Measurements from ENCODE around the gene LYPD6. TPM values are rescaled to one million over a fixed set of nuclear protein-coding genes. Genes with fewer than 3 reads are reported as not detected.

Gene LYPD6
- polyA plus RNA-seq (2013), result 24.8 and 26.6 TPM in 2 replicates

- peak within 1 kb of the TSS; percentile 75 for H2BK12ac ChIP-seq (ENCODE audit: low read length)
Observed at GRCh38 chr2:149330127-149331022, at the start of gene LYPD6. Gene LYPD6 (plus strand): TSS chr2:149330587. CDS start chr2:149437709, 107,122 bp downstream.

DNA sequence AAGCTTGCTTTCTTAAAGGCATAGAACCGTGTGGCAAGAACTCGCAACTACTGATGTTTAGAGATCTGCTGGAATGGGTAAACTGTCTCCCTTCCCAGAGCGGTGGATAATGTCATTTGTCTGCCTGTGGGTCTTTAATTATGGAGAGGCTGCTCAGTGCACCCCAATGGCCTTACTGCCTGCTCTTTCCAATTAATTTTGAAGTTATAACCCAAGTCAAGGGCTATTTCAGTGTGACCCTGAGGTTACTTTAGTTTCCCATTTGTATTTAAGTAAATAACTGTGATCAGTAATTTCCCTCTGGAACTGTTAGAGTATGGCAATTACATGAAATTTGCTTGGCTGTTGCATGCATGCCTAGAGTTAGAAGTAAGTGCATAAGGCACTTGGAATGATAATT is 48.9 kb upstream of the LYPD6 start:
- WGBS (ENCODE audit: extremely low coverage, insufficient coverage, insufficient read length), result no CpG with 5 or more reads among the region's 3 CpGs
- no peaks in the 10 kb centered on the region for H3K27me3 ChIP-seq (ENCODE audit: insufficient read depth, low read length)

More at GRCh38 chr2:149330127-149331022, at the start of gene LYPD6:
- Histone ChIP-seq H3K9ac (ENCODE audit: low read length) (peak within 1 kb of the TSS; percentile 95), H3K4me3 (ENCODE audit: low read depth, low read length) (peak within 1 kb of the TSS; percentile 94), H3K79me1 (ENCODE audit: low read length) (peaks cover 19% of the 10 kb centered on the region), H4K91ac (ENCODE audit: low read depth, low read length) (peak within 1 kb of the TSS; percentile 94), H2BK5ac (ENCODE audit: low read depth, low read length, poor library complexity) (peak within 1 kb of the TSS; percentile 94), H3K4me2 (ENCODE audit: low read length) (peak within 1 kb of the TSS; percentile 80), H4K8ac (ENCODE audit: low read depth, low read length) (peak within 1 kb of the TSS; percentile 97), H2AFZ (ENCODE audit: insufficient read depth, low read length, poor library complexity) (peak within 1 kb of the TSS; percentile 100), H3K27me3 (ENCODE audit: insufficient read depth, low read length) (no peaks in the 10 kb centered on the region), H3K36me3 (ENCODE audit: control insufficient read depth in 1 of 2, insufficient read depth in 2 of 2, low read length in 2 of 2) (no peaks in the 10 kb centered on the region), H3K4me1 (ENCODE audit: control insufficient read depth in 1 of 2, insufficient read depth in 2 of 2, low read length in 2 of 2) (peaks cover 7 to 9% of the 10 kb centered on the region in 2 experiments), H3K27ac (ENCODE audit: low read depth, low read length) (peak within 1 kb of the TSS; percentile 97), H3K18ac (ENCODE audit: low read length) (peak within 1 kb of the TSS; percentile 97), H3K79me2 (ENCODE audit: control insufficient read depth, insufficient read depth, low read length, poor library complexity) (peaks cover 20% of the 10 kb centered on the region), H3K23ac (ENCODE audit: low read length) (peak within 1 kb of the TSS; percentile 56), H4K12ac (ENCODE audit: low read depth, low read length) (peak within 1 kb of the TSS; percentile 98), H3K9me3 (ENCODE audit: insufficient read depth, low read depth, low read length) (no peaks in the 10 kb centered on the region), H3K4ac (ENCODE audit: low read depth, low read length) (peak within 1 kb of the TSS; percentile 100), H3K14ac (ENCODE audit: low read length) (peak within 1 kb of the TSS; percentile 98), H2AK5ac (ENCODE audit: low read length) (peak within 1 kb of the TSS; percentile 86), H2BK120ac (ENCODE audit: insufficient read depth, low read length, poor library complexity) (peak within 1 kb of the TSS; percentile 95)
- WGBS (ENCODE audit: extremely low coverage, insufficient coverage, insufficient read length), result no CpG with 5 or more reads among the region's 96 CpGs
- DNase-seq, result peak; percentile 63 to 89

GRCh38 chr2:149290662-149291061 is 39.7 kb upstream of the LYPD6 start:
- no peaks in the 10 kb centered on the region for H3K27me3 ChIP-seq (ENCODE audit: insufficient read depth, low read length)
- no peak overlapping the region for H2AFZ ChIP-seq (ENCODE audit: insufficient read depth, low read length, poor library complexity)
- H2BK120ac ChIP-seq (ENCODE audit: insufficient read depth, low read length, poor library complexity), result no peak overlapping the region
- H2AK5ac ChIP-seq (ENCODE audit: low read length), result no peak overlapping the region
- H3K79me1 ChIP-seq (ENCODE audit: low read length), result peaks cover 8% of the 10 kb centered on the region
- no peak overlapping the region for H3K4me3 ChIP-seq (ENCODE audit: low read depth, low read length)
- no peak overlapping the region for H4K91ac ChIP-seq (ENCODE audit: low read depth, low read length)
- H3K4me2 ChIP-seq (ENCODE audit: low read length), result no peak overlapping the region
- H3K4me1 ChIP-seq (ENCODE audit: control insufficient read depth in 1 of 2, insufficient read depth in 2 of 2, low read length in 2 of 2), result peaks cover 4 to 11% of the 10 kb centered on the region in 2 experiments
- H3K18ac ChIP-seq (ENCODE audit: low read length), result no peak overlapping the region
- no peak overlapping the region for H3K9ac ChIP-seq (ENCODE audit: low read length)
- no peak overlapping the region for H3K23ac ChIP-seq (ENCODE audit: low read length)
- WGBS (ENCODE audit: extremely low coverage, insufficient coverage, insufficient read length), result no CpG with 5 or more reads among the region's 2 CpGs
- no peak overlapping the region for H3K4ac ChIP-seq (ENCODE audit: low read depth, low read length)
- H2BK5ac ChIP-seq (ENCODE audit: low read depth, low read length, poor library complexity), result no peak overlapping the region
- H3K36me3 ChIP-seq (ENCODE audit: control insufficient read depth in 1 of 2, insufficient read depth in 2 of 2, low read length in 2 of 2), result no peaks in the 10 kb centered on the region
- peaks cover 4% of the 10 kb centered on the region for H3K9me3 ChIP-seq (ENCODE audit: insufficient read depth, low read depth, low read length)
- no peak overlapping the region for H4K8ac ChIP-seq (ENCODE audit: low read depth, low read length)
- H3K14ac ChIP-seq (ENCODE audit: low read length), result no peak overlapping the region
- H3K27ac ChIP-seq (ENCODE audit: low read depth, low read length), result no peak overlapping the region
- H2BK12ac ChIP-seq (ENCODE audit: low read length), result peak overlapping the region; percentile 69
- DNase-seq, result no peak
- H4K12ac ChIP-seq (ENCODE audit: low read depth, low read length), result no peak overlapping the region
- no peaks in the 10 kb centered on the region for H3K79me2 ChIP-seq (ENCODE audit: control insufficient read depth, insufficient read depth, low read length, poor library complexity)

More for the DNA sequence above, 48.9 kb upstream of the LYPD6 start:
- no peak for DNase-seq
- Histone ChIP-seq H3K79me2 (ENCODE audit: control insufficient read depth, insufficient read depth, low read length, poor library complexity) (no peaks in the 10 kb centered on the region), H2BK12ac (ENCODE audit: low read length) (peak overlapping the region; percentile 15), H4K91ac (ENCODE audit: low read depth, low read length) (no peak overlapping the region), H2AFZ (ENCODE audit: insufficient read depth, low read length, poor library complexity) (no peak overlapping the region), H3K4me2 (ENCODE audit: low read length) (no peak overlapping the region), H3K4me3 (ENCODE audit: low read depth, low read length) (no peak overlapping the region), H4K12ac (ENCODE audit: low read depth, low read length) (no peak overlapping the region), H3K9ac (ENCODE audit: low read length) (no peak overlapping the region), H2BK5ac (ENCODE audit: low read depth, low read length, poor library complexity) (no peak overlapping the region), H3K18ac (ENCODE audit: low read length) (no peak overlapping the region), H3K9me3 (ENCODE audit: insufficient read depth, low read depth, low read length) (peaks cover 2% of the 10 kb centered on the region), H3K27ac (ENCODE audit: low read depth, low read length) (no peak overlapping the region), H3K4me1 (ENCODE audit: control insufficient read depth in 1 of 2, insufficient read depth in 2 of 2, low read length in 2 of 2) (no peaks in the 10 kb centered on the region), H3K23ac (ENCODE audit: low read length) (no peak overlapping the region), H3K79me1 (ENCODE audit: low read length) (no peaks in the 10 kb centered on the region), H3K4ac (ENCODE audit: low read depth, low read length) (no peak overlapping the region), H2BK120ac (ENCODE audit: insufficient read depth, low read length, poor library complexity) (no peak overlapping the region), H4K8ac (ENCODE audit: low read depth, low read length) (no peak overlapping the region), H2AK5ac (ENCODE audit: low read length) (no peak overlapping the region), H3K36me3 (ENCODE audit: control insufficient read depth in 1 of 2, insufficient read depth in 2 of 2, low read length in 2 of 2) (no peaks in the 10 kb centered on the region), H3K14ac (ENCODE audit: low read length) (no peak overlapping the region)

DNA sequence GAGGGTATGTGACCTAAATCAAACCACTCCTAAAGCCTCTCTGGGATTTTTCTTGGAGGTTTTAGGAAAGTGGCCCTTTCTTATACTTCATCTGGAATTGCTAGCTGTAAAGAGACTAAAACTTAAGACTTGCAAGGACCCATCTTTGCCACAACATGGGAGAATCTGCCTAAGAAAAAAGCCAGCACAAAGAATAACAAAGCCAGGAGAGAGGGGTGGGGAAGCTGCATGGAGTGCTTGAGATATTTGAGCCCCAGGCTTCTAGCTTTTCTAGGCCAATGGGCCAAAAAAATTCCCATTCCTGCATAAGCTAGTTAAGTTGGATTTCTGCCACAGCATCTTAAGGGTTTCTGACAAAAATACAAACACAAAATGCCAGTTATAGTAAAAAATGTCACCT is 38.5 kb upstream of the LYPD6 start:
- peaks cover 4 to 12% of the 10 kb centered on the region in 2 experiments for H3K4me1 ChIP-seq (ENCODE audit: control insufficient read depth in 1 of 2, insufficient read depth in 2 of 2, low read length in 2 of 2)

More for the DNA sequence above, 38.5 kb upstream of the LYPD6 start:
- Histone ChIP-seq H3K4ac (ENCODE audit: low read depth, low read length) (no peak overlapping the region), H4K91ac (ENCODE audit: low read depth, low read length) (no peak overlapping the region), H3K27ac (ENCODE audit: low read depth, low read length) (no peak overlapping the region), H3K9ac (ENCODE audit: low read length) (no peak overlapping the region), H2BK12ac (ENCODE audit: low read length) (no peak overlapping the region), H2BK5ac (ENCODE audit: low read depth, low read length, poor library complexity) (no peak overlapping the region), H3K79me1 (ENCODE audit: low read length) (peaks cover 8% of the 10 kb centered on the region), H3K79me2 (ENCODE audit: control insufficient read depth, insufficient read depth, low read length, poor library complexity) (no peaks in the 10 kb centered on the region), H3K36me3 (ENCODE audit: control insufficient read depth in 1 of 2, insufficient read depth in 2 of 2, low read length in 2 of 2) (no peaks in the 10 kb centered on the region), H3K4me2 (ENCODE audit: low read length) (no peak overlapping the region), H2BK120ac (ENCODE audit: insufficient read depth, low read length, poor library complexity) (no peak overlapping the region), H3K23ac (ENCODE audit: low read length) (no peak overlapping the region), H4K8ac (ENCODE audit: low read depth, low read length) (no peak overlapping the region), H3K18ac (ENCODE audit: low read length) (no peak overlapping the region), H3K4me3 (ENCODE audit: low read depth, low read length) (no peak overlapping the region), H2AK5ac (ENCODE audit: low read length) (no peak overlapping the region), H2AFZ (ENCODE audit: insufficient read depth, low read length, poor library complexity) (no peak overlapping the region), H3K9me3 (ENCODE audit: insufficient read depth, low read depth, low read length) (peaks cover 3% of the 10 kb centered on the region), H3K27me3 (ENCODE audit: insufficient read depth, low read length) (no peaks in the 10 kb centered on the region), H3K14ac (ENCODE audit: low read length) (no peak overlapping the region), H4K12ac (ENCODE audit: low read depth, low read length) (no peak overlapping the region)
- no peak for DNase-seq
